NCI-H748 (cell line): ENCODE results near the gene DEK.
A peak's percentile ranks its signal among the peaks of the same experiment; 100 is the strongest.
"Not testable (repeated sequence)": the region's sequence is repeated elsewhere in the genome, so short reads cannot be mapped to it uniquely, and the experiment has no call there.

ENCODE experiments used
- DNase-seq: peaks from one replicate; lab custom pipeline; 2025; ENCODE audit not compliant: unreplicated experiment; lab: John Stamatoyannopoulos, UW

Gene DEK

DNA sequence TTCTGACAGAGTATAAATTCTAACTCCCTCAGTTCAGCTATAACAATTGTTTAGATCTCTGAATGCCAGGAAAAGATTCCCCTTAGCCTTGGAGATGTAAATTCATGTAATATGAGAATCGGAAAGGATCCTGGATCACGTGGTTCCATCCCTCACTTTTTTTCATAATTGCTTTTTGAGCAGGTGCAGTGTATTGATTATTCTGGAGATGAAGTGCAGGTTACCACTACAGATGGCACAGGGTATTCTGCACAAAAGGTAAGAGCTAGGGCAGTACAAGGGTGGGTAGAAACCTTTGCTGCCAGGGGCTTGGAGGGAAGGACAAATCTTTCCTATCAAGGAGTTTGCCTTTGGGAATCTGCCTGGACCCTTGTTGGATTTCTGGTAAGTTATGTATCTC lies 56.4 kb downstream of the DEK start:
- DNase-seq: peak; percentile 95

DNA sequence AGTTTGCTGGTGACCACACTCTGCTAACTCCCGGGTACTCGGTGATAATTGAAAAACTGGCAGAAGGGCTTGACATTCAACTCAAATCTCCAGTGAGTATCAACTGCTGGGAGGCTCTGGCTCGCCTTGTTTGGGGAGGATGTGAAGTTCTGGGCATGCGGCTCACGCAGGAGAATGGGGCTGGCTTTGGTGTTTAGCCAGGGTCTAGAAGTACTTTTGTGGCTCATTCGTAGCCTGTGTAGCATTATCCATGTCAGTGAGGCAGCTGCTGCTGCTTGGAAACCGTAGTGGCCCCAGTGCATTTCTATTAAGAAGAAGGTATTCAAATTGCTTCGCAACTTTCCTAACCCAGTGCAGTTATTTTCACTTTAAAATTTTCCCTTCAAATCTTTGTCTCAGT lies 56.9 kb downstream of the DEK start:
- DNase-seq: peak; percentile 33

DNA sequence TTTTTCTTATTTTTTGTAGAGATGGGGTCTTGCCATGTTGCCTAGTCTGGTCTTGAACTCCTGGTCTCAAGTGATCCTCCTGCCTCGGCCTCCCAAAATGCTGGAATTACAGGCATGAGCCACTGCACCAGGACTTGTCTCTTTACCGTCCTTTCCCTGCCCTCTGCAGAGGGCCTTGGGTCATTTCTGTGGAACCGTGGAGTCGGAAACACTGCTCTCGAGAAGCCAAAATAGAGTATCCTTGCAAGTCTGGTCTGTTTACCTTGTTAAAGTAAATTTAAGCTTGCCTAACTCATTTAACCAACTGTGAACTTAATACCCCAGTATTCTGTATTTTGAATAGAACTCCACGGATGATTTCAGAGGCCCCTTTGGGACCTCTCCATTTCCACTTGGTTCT lies 57.7 kb downstream of the DEK start:
- no peak for DNase-seq

DNA sequence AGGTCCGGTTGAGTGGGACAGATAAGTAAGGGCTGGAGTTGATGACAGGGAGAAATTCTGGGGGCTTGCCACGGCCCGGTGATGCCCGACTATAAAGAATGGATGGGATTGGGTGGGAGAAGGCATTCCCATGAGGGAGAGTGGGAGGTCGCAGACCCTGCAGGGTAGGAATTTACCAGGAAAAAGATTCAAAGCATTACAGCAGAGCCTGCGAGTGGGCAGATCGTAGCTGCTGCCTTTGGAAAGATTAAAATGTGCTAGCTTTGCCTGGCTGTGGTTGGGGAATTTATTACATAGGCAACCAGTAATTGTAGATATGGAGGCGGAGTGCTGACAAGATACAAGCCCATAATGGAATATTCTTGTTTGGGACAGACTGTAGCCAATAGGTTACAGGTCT lies 59.6 kb downstream of the DEK start:
- no peak for DNase-seq

DNA sequence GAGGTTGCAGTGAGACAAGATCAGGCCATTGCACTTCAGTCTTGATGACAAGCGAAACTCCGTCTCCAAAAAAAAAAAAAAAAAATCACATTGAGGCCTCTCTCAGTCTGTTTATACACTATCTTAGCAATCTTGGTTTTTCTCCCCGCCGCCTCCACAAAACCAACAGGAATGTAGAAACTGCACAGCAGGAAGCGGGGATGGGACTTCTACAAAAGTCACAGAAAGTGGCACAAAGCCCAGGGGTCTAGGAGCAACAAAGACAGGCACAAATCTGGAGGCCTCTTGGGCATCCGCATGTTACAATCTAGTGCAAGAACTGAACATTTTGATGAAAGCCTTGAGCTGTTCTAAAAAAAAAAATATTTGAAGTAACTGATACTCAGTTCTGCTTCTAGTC lies 60.5 kb downstream of the DEK start:
- DNase-seq: no peak

DNA sequence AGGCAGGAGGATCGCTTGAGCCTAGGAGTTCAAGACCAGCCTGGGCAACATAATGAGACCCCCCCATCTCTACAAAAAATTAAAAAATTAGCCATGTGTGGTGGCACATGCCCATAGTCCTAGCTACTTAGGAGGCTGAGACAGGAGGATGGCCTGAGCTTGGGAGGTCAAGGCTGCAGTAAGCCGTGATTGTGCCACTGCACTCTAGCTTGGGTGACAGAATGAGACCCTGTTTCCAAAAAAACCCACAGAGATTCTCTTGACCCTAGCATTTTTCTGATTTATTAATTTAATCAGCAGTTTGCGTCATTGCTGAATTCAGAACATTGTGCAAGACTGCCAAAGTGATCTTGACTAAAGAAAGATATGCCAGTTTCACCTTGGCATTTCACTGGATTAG lies 72.3 kb downstream of the DEK start:
- no peak for DNase-seq

DNA sequence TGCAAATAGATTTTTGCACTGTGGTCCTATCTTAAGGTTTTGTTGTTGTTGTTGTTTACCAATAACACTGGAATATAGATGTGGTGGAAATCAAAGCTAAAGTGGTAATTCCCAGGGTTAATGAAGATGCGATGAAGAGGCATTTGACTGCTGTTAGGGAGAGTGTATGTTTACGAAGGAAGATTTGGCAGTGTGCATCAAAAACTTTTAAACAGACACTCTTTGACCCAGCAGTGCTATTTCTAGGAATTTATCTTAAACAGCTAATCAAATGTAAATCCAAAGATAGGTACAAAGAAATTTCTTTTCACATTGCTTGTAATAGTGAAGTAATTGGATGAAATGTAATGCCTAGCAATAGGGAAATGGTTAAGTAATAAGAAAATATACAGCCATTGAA lies 75.1 kb downstream of the DEK start:
- DNase-seq: no peak

DNA sequence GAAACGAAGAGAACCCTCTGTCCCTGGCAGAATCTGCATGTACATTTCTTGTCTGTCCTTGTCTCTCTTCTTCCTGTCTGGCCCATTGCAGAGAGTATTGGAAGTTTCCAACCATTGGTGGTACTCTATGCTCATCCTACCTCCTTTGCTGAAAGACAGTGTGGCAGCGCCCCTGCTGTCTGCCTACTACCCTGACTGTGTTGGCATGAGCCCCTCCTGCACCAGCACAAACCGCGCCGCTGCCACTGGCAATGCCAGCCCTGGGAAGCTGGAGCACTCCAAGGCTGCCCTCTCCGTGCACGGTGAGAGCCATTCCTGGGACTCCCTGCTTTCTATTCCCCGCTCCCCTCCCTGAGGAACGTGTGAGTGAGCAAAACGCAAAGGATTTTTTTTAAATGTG lies 76.6 kb downstream of the DEK start:
- no peak for DNase-seq

DNA sequence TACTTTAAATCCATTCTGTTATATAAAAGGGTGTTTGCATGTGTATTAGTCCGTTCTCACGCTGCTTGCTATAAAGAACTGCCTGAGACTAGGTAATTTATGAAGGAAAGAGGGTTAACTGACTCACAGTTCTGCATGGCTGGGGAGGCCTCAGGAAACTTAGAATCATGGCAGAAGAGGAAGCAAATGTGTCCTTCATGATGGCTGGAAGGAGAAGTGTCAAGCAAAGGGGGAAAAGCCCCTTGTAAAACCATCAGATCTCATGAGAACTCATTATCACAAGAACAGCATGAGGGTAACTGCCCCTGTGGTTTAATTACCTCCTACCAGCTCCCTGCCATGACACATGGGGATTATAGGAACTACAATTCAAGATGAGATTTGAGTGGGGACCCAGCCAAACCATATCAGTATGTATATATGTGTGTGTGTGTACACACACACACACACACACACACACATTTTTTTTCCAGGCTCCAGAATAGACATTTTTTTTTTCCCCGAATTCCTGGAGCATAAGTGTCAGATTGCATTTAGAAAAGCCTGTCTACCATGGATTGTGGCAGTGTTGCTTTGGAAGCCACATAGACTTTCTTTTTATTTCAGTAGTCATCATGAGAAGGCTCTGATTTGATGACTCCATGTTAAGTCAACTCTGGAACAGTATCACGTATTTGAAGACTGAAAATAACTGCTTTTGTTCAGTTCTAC lies 77.6 kb downstream of the DEK start:
- no peak for DNase-seq

DNA sequence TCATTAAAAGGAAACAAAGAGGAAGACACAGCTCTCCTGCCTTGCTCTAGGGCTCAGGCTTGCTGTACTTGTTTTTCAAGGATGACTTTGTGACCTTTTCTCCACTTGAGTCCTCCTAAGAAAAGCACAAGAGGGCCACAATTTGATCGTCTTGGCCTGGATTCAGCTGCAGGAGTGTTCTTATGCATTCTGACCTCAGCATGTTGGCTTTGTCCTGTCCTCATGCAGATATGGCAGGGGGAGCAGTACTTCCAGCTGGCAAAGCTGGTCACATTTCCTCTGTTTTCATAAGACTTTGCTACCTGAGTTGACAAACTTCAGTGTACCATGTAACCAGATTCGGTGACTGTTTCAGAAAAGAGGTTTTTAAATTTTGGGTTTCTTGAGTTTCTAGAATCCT lies 78.3 kb downstream of the DEK start:
- no peak for DNase-seq

DNA sequence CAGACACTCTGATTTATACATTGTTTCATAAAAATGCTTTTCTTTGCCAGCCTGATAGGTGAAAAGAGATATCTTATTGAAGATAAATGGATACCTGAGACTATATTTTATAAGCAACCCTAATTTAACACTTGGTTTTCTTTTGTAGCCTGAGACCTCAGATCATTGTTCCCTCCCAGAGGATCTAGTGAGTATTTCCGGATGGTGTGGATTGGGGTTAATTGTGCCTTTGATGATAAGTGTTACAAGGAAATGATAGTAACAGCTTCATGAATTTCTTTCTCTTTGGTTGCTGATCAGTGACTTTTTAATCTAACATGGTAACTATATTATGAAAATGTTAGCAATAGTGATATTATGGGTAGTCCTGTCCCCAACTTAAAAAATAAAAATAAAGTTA lies 78.7 kb downstream of the DEK start:
- DNase-seq: no peak

DNA sequence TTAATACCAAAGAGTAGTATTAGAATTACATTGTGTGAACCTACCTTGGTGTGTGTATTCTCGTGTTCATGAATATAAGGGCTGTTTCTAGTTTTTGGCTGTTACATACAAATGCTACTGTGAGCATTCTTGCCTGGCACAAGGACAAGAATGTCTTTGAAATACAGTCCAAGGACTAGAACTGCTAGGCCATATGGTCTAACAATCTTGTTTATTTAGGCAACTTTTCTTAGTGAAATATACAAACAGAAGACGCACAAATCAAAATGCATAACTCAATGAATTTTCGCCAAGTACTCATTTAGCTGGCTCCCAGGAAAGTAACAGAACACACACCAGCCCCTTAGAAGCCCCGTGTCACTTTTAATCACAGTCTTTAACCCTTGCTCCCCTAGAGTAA lies 80.6 kb downstream of the DEK start:
- no peak for DNase-seq

DNA sequence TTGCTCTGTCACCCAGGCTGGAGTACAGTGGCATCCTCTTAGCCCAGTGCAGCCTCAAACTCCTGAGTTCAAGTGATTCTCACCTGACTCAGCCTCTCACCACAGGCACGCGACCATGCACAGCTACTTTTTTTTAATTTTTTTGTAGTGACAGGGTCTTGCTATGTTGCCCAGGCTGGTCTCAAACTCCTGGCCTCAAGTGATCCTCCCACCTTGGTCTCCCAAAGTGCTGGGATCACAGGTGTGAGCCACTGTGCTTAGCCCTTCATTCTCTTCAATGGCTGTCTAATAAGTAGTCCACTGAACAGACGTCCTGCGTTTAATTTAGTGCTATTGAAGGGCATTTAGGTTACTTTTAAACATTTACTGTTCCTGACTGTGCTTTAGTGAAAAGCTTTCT lies 81.8 kb downstream of the DEK start:
- no peak for DNase-seq

DNA sequence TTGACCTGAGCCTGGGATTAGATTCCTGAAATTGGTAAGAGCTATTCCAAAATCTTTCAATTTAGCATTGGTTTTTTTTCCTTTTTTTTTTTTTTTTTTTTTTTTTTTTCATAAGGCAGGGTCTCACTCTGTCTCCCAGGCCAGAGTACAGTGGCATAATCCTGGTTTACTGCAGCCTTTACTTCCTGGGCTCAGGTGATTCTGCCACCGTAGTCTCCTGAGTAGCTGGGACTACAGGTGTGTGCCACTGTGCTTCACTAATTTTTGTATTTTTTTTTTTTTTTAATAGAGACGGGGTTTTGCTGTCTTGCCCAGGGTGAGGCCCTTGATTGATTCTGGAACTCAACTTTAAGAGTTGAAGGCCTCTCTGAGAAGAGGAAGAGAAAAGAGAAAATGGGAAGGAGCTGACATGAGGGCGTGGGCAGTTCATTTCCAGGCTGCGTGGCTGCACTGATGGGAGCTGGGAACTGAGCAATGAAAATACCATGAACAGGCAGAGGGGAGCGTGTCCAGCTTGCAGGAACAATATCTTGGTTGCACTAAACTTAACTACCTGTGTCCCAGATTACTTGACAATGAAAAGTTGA lies 84.5 kb downstream of the DEK start:
- no peak for DNase-seq

DNA sequence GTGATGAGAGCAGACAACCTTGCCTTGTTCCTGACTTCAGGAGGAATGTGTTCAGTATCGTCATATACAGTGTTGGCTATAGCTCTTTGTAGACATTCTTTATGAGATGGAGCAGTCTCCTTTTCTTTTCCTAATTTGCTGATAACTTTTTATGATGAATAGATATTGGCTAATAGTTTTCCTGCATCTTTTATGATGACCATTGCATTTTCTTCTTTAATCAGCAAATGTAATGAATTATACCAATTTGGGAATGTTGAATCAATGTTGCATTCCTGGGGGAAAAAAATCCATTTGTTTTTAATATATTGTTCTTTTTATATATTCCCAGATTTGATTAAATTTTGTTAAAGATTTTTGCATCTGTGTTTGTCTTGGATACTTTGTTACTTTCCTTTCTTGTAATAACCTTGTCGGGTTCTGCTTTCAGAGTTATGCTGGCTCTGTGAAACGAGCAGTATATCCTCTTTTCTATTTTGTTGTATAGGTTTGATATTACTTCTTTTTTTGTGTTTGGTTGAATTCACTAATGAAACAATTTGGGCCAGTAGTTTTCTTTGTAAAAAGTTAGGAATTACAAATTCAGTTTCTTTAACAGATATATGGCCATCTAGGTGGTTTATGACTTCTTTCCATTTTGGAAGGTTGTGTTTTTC lies 85.2 kb downstream of the DEK start:
- no peak for DNase-seq

DNA sequence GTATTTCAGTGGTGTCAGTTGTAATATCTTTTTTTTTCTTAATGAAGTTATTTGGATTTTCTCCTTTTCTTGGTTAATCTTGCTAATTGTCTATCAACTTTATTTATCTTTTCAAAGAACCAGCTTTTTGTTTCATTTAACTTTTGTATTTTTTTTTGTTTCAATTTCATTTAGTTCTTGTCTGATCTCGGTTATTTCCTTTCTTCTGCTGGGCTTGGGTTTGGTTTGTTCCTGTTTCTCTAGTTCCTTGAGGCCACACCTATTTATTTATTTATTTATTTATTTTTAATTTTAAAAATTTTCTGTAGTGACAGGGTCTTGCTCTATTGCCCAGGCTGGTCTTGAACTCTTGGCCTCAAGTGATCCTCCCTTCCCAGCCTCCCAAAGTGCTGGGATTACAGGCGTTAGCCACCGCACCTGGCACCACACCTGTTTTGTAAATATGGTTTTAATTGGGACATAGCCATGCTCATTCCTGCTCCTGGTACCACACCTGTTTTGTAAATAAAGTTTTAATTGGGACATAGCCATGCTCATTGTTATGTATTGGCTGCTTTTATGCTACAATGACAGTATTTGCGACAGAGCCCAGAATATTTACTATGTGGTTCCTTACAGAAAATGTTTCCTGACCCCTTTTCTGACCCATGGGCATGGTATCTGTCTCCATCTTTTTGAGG lies 86.9 kb downstream of the DEK start:
- DNase-seq: peak; percentile 67

DNA sequence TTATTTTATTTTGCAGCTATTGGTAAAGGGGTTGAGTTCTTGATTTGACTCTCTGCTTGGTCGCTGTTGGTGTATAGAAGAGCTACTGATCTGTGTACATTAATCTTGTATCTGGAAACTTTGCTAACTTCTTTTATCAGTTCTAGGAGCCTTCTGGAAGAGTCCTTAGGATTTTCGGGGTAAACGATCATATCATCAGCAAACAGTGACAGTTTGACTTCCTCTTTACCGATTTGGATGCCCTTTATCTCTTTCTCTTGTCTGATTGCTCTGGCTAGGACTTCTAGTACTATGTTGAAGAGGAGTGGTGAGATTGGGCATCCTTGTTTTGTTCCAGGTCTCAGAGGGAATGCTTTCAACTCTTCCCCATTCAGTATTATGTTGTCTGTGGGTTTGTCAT lies 88.1 kb downstream of the DEK start:
- DNase-seq: not testable (repeated sequence)
